IPS-NIHi11 (cell line): Measurements from ENCODE around the gene SAE1.
"Not testable (repeated sequence)": the region's sequence is repeated elsewhere in the genome, so short reads cannot be mapped to it uniquely, and the experiment has no call there.

Source experiments
- DNase-seq: peaks from one replicate; pipeline ENCODE4 v3.0.0; 2012; ENCODE audit warnings: mixed read lengths, low spot score

Gene SAE1

GRCh38 chr19:47130589-47131227, at the start of gene SAE1:
Gene SAE1, plus strand, starts transcription at chr19:47130835. Its CDS starts 96 bp downstream, at chr19:47130931.
- peak; percentile 99 for DNase-seq

- DNase-seq = no peak
These were observed 49.5 kb upstream of the SAE1 start for GRCh38 chr19:47081095-47081494.

GRCh38 chr19:47082493-47082892, 48.1 kb upstream of the SAE1 start:
- DNase-seq = no peak

GRCh38 chr19:47084879-47085439, 45.7 kb upstream of the SAE1 start:
- no peak for DNase-seq

GRCh38 chr19:47086280-47086679, 44.4 kb upstream of the SAE1 start:
- DNase-seq = no peak

GRCh38 chr19:47089767-47090350, 40.8 kb upstream of the SAE1 start:
- DNase-seq = no peak

GRCh38 chr19:47093254-47093653, 37.4 kb upstream of the SAE1 start:
- DNase-seq = no peak

- no peak for DNase-seq
These were observed 36.8 kb upstream of the SAE1 start for GRCh38 chr19:47093841-47094240.

- no peak for DNase-seq
These were observed 35.8 kb upstream of the SAE1 start for GRCh38 chr19:47094557-47095475.

GRCh38 chr19:47095476-47096099, 35.0 kb upstream of the SAE1 start:
- DNase-seq = no peak

GRCh38 chr19:47096100-47096704, 34.4 kb upstream of the SAE1 start:
- DNase-seq = peak; percentile 62

GRCh38 chr19:47096721-47097120, 33.9 kb upstream of the SAE1 start:
- no peak for DNase-seq

GRCh38 chr19:47097396-47098201, 33.0 kb upstream of the SAE1 start:
- no peak for DNase-seq

- no peak for DNase-seq
These were observed 32.0 kb upstream of the SAE1 start for GRCh38 chr19:47098608-47099007.

- DNase-seq = no peak
These were observed 31.0 kb upstream of the SAE1 start for GRCh38 chr19:47099576-47100050.

GRCh38 chr19:47100290-47100689, 30.3 kb upstream of the SAE1 start:
- DNase-seq = no peak

- not testable (repeated sequence) for DNase-seq
These were observed 29.5 kb upstream of the SAE1 start for GRCh38 chr19:47101116-47101515.

- no peak for DNase-seq
These were observed 28.1 kb upstream of the SAE1 start for GRCh38 chr19:47102346-47103060.

- DNase-seq = no peak
These were observed 26.0 kb upstream of the SAE1 start for GRCh38 chr19:47104680-47105079.

- no peak for DNase-seq
These were observed 24.8 kb upstream of the SAE1 start for GRCh38 chr19:47105874-47106273.
